Esophagus (tissue), 2 donors: ENCODE data around the gene CARNS1. TPM values are rescaled to one million over a fixed set of nuclear protein-coding genes. Genes with fewer than 3 reads are reported as not detected.
"Not testable (repeated sequence)": the region's sequence is repeated elsewhere in the genome, so short reads cannot be mapped to it uniquely, and the experiment has no call there.

Experiments used
- H3K27ac ChIP-seq, 2 donors: one replicate each; pipeline ENCODE4 v1.5.1; 2013; ENCODE audit warnings: low read depth in 2 of 2, mild to moderate bottlenecking in 2 of 2, inconsistent platforms in 1 of 2, low read length in 1 of 2, moderate library complexity in 1 of 2
- H3K27me3 ChIP-seq, 2 donors: one replicate each; pipeline ENCODE4 v1.6.1; 2013; ENCODE audit warnings: low read length in 2 of 2, control low read depth in 1 of 2, mild to moderate bottlenecking in 1 of 2; ENCODE audit not compliant: insufficient read depth in 2 of 2, control insufficient read depth in 1 of 2
- H3K36me3 ChIP-seq, 2 donors: one replicate each; pipeline ENCODE4 v1.6.1; 2013; ENCODE audit warnings: low read length in 1 of 2; ENCODE audit not compliant: control insufficient read depth in 2 of 2, insufficient read depth in 2 of 2
- H3K4me1 ChIP-seq, 2 donors: one replicate each; pipeline ENCODE4 v1.6.1; 2013; ENCODE audit warnings: low read length in 1 of 2; ENCODE audit not compliant: control insufficient read depth in 2 of 2, insufficient read depth in 2 of 2
- H3K4me3 ChIP-seq, 2 donors: one replicate each; pipeline ENCODE4 v1.5.1; 2013; ENCODE audit warnings: low read length in 2 of 2, mild to moderate bottlenecking in 2 of 2, low read depth in 1 of 2, moderate library complexity in 1 of 2
- H3K9me3 ChIP-seq, 2 donors: one replicate each; pipeline ENCODE4 v1.6.1; 2013; ENCODE audit warnings: mild to moderate bottlenecking in 2 of 2, low read depth in 1 of 2, low read length in 1 of 2, moderate library complexity in 1 of 2; ENCODE audit not compliant: control insufficient read depth in 2 of 2, insufficient read depth in 1 of 2
- WGBS, 2 donors: extraction: QIAGEN DNeasy Blood & Tissue Kit; methylation state at CpG; one replicate each; pipeline ENCODE4 v1.1.7; 2013; 5-methylcytosine and 5-hydroxymethylcytosine counted together
- polyA plus RNA-seq, 2 donors: library from polyadenylated mRNA; stranded (reverse); fragments of 200-250 nt; gene quantifications; one replicate each; pipeline ENCODE4 v1.2.3, GENCODE V29; 2013
- donor health status: healthy with polysubstance abuse.
- donor health status: Bipolar disorder and iron deficiency.

Gene CARNS1
- polyA plus RNA-seq, 2 donors = 0.21 to 0.29 TPM

- Histone ChIP-seq H3K4me1 (peaks cover 0 to 16% of the 10 kb centered on the region in 2 donors), H3K36me3 (peaks cover 6 to 18% of the 10 kb centered on the region in 2 donors)
- H3K4me3 ChIP-seq, H3K27me3 ChIP-seq, H3K27ac ChIP-seq, H3K9me3 ChIP-seq: not testable (repeated sequence)
- 95 to 96% methylated on average over 9 of the region's 9 CpGs for WGBS, 2 donors
Observed at GRCh38 chr11:67403085-67403484, 12.4 kb upstream of the CARNS1 start.

- whole genome bisulfite sequencing, 2 donors = 54 to 56% methylated on average over 12 to 13 of the region's 13 CpGs
- Histone ChIP-seq H3K9me3 (no peaks in the 10 kb centered on the region), H3K4me3 (peak overlapping the region; percentile 28 to 39), H3K36me3 (peaks cover 0 to 4% of the 10 kb centered on the region in 2 donors), H3K27me3 (no peaks in the 10 kb centered on the region), H3K4me1 (peaks cover 0 to 10% of the 10 kb centered on the region in 2 donors), H3K27ac (peak overlapping the region in 1 of 2 donors; percentile 15)
Observed at GRCh38 chr11:67404515-67405195, 10.8 kb upstream of the CARNS1 start.

DNA sequence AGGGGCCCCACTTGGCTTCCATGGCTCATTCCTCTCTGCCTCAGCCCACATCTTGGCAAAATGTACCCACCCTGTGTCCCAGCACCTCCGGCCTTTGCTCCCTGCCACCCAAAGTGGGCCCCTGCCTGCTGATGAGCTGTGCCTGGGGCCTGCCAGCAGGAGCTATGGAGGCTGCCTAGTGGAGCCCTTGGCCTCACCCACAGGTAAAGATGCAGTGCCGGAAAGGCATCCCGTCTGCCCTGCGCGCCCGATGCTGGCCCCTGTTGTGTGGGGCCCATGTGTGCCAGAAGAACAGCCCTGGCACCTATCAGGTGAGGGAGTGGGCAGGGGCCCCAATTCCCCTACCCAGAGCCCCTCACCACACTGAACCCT lies 10.3 kb upstream of the CARNS1 start:
- H3K4me1 ChIP-seq = peaks cover 0 to 9% of the 10 kb centered on the region in 2 donors
- no peak overlapping the region for H3K27ac ChIP-seq
- H3K4me3 ChIP-seq = peak overlapping the region in 1 of 2 donors; percentile 28
- no peaks in the 10 kb centered on the region for H3K27me3 ChIP-seq
- no peaks in the 10 kb centered on the region for H3K9me3 ChIP-seq
- WGBS, 2 donors = 87 to 92% methylated on average over 6 of the region's 6 CpGs
- peaks cover 0 to 4% of the 10 kb centered on the region in 2 donors for H3K36me3 ChIP-seq

- H3K4me3 ChIP-seq = no peak overlapping the region
- no peaks in the 10 kb centered on the region for H3K36me3 ChIP-seq
- no peak overlapping the region for H3K27ac ChIP-seq
- WGBS, 2 donors = 82 to 88% methylated on average over 9 of the region's 9 CpGs
- no peaks in the 10 kb centered on the region for H3K9me3 ChIP-seq
- H3K27me3 ChIP-seq = no peaks in the 10 kb centered on the region
- peaks cover 0 to 2% of the 10 kb centered on the region in 2 donors for H3K4me1 ChIP-seq
Observed at GRCh38 chr11:67405688-67406339, 9.7 kb upstream of the CARNS1 start.

- Histone ChIP-seq H3K27me3 (no peaks in the 10 kb centered on the region), H3K9me3 (no peaks in the 10 kb centered on the region), H3K4me3 (no peak overlapping the region), H3K36me3 (no peaks in the 10 kb centered on the region), H3K4me1 (peaks cover 0 to 2% of the 10 kb centered on the region in 2 donors), H3K27ac (no peak overlapping the region)
- WGBS, 2 donors = 67 to 70% methylated on average over 14 to 18 of the region's 18 CpGs
Observed at GRCh38 chr11:67406420-67406968, 9.0 kb upstream of the CARNS1 start.

DNA sequence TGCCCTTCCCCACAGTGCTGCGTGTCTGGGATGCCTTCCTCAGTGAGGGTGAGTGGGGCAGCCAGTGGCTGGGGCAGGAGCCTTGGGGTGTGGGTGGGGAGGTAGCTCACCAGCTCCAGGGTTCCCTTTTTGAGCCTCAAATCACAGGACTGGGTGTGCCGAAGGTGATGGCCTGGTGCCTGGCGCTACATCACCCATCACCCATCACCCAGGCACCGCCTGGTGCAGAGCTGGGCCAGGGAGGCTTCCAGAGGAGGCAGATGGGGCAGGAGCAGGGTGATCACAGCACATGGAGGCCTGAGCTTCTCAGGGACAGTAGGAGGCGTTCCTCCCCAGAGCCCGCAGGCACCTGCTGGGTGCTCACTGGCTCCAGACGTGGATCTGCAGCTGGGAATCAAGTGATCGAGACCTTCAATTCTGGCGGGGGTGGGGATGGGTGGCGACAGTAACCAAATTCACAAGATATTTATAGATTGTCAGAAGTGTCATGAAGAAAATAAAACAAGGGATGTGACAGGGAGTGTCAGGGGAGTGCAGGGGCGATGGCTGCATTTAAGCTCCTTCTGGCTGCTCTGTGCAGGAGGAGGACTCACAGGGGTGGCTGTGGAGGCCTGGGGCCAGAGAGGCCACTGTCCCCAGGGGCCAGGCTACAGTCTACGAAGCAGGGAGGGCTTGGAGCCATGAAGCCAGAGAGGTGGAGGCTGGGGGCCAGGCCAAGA lies 8.3 kb upstream of the CARNS1 start:
- Histone ChIP-seq H3K27me3 (no peaks in the 10 kb centered on the region), H3K9me3 (no peaks in the 10 kb centered on the region), H3K4me3 (no peak overlapping the region), H3K36me3 (no peaks in the 10 kb centered on the region), H3K4me1 (peaks cover 0 to 2% of the 10 kb centered on the region in 2 donors), H3K27ac (no peak overlapping the region)
- 39% methylated on average over 12 of the region's 12 CpGs for WGBS, 2 donors

GRCh38 chr11:67407688-67408163 lies 7.8 kb upstream of the CARNS1 start:
- no peaks in the 10 kb centered on the region for H3K9me3 ChIP-seq
- peaks cover 0 to 2% of the 10 kb centered on the region in 2 donors for H3K4me1 ChIP-seq
- WGBS, 2 donors = 55 to 62% methylated on average over 12 of the region's 12 CpGs
- no peaks in the 10 kb centered on the region for H3K27me3 ChIP-seq
- H3K36me3 ChIP-seq = no peaks in the 10 kb centered on the region
- no peak overlapping the region for H3K4me3 ChIP-seq
- no peak overlapping the region for H3K27ac ChIP-seq

DNA sequence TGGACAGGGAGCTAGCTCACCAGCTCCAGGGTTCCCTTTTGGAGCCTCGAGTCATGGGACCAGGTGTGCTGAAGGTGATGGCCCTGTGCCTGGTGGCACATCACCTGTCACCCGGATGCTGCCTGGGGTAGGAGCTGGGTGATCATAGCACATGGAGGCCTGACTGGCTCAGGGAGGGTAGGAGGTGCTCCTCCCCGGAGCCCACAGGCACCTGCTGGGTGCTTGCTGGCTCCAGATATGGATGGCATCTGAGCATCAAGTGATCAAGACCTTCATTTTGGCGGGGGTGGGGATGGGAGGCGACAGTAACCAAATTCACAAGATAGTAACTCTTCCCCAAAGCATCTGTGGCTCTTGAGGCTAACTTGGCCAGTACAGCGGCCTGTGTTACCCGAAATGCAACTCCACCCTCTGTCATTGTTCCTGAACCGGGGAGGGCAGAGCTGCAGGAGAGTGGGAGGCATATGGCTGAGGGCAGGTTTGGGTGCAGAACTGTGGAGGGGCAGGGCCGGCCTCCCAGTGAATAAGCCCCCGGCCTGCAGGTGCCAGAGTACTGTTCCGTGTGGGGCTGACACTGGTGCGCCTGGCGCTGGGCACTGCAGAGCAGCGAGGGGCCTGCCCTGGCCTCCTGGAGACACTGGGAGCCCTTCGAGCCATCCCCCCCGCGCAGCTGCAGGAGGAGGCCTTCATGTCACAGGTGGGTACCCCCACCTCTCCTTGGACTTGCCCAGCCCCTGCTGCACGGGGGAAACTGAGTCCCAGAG lies 6.9 kb upstream of the CARNS1 start:
- Histone ChIP-seq H3K9me3 (no peaks in the 10 kb centered on the region), H3K27ac (peak overlapping the region; percentile 16 to 18), H3K4me3 (no peak overlapping the region), H3K4me1 (peaks cover 0 to 2% of the 10 kb centered on the region in 2 donors), H3K36me3 (no peaks in the 10 kb centered on the region), H3K27me3 (no peaks in the 10 kb centered on the region)
- WGBS, 2 donors = 58 to 66% methylated on average over 18 of the region's 18 CpGs

DNA sequence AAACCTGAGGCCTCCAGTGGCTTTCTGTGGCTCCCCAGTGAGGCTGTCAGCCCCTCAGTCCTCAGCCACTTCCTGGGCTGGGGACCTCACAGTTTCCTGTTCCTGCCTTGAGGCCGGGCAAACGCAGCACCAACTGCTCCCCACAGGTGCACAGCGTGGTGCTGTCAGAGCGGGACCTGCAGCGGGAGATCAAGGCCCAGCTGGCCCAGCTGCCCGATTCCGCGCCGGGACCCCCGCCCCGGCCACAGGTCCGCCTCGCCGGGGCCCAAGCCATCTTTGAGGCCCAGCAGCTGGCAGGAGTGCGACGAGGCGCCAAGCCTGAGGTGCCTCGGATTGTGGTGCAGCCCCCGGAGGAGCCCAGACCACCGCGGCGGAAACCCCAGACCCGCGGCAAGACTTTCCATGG lies 6.2 kb upstream of the CARNS1 start:
- Histone ChIP-seq H3K4me3 (peak overlapping the region in 1 of 2 donors; percentile 11), H3K36me3 (no peaks in the 10 kb centered on the region), H3K4me1 (peaks cover 0 to 2% of the 10 kb centered on the region in 2 donors), H3K9me3 (no peaks in the 10 kb centered on the region), H3K27ac (peak overlapping the region in 1 of 2 donors; percentile 38), H3K27me3 (no peaks in the 10 kb centered on the region)
- 56 to 61% methylated on average over 23 to 24 of the region's 24 CpGs for WGBS, 2 donors
